GM21717 (cell line): ENCODE measurements around the gene LGALS1.

Experiments used
- ATAC-seq: cut with Tn5 transposase; IDR thresholded peaks from one replicate; pipeline ENCODE4 v1.9.1; 2021; ENCODE audit warnings: mild to moderate bottlenecking, moderate library complexity; ENCODE audit not compliant: unreplicated experiment

Gene LGALS1

GRCh38 chr22:37661160-37661924, 14.1 kb upstream of the LGALS1 start:
- no peak for ATAC-seq

GRCh38 chr22:37662039-37662438, 13.4 kb upstream of the LGALS1 start:
- ATAC-seq: no peak

DNA sequence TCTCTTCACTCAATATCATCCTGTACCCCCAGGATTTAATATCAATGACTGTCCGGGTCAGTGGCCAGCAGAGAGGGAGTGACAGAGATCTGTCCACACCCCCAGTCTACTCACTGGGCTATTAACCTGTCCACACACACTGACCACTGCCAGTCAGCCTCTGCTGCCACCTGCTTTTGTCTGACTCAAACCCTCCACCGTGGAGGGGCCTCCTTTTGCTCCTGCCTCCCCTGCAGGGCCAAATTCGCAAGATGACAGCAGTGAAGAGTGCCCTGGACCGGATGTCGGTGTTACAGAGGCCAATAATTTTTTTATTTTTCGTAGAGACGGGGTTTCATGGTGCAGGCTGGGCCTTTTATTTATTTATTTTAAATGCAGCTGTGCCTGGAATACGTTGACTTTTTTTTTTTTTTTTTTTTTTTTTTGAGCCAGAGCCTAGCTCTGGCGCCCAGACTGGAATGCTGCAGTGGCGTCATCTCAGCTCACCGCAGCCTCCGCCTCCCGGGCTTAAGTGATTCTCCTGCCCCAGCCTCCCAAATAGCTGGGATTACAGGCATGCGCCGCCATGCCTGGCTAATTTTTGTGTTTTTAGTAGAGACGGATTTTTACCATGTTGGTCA, 11.8 kb upstream of the LGALS1 start:
- no peak for ATAC-seq

DNA sequence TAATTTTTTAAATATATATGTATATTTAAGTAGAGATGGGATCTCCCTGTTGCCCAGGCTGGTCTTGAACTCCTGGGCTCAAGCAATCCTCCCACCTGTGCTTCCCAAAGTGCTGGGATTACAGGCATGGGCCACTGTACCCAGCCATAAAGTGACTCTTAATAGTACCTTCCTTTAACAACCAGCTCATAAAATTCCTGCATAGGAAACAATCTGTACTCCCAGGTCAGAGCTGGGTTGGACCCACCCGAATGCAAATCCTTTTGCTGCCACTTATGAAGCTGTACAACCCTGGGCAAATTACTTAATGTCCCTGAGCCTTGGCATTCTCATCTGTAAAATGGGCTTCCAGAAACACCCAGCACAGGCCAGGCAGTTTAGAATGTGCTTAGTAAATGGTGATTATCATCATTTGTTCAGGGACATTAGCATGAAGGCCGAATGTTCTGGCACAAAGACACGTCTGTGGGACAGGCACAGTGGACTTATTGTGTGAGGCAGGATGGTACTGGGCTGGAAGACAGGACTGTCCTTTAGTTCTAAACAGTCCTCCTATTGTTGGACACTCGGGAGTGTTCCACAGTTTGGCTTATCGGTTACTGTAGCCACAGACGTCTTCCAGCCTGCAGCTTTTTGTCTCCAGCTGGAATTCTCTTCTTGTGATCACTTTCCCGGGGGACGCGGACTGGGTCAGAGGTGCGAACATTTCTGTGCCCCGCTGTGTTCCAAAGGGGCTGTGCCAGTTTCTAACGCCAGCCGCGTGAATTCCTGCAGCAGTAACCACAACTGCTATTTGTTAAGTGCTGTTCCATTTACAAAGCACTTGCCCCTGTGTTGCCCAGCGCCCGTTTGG, 11.0 kb upstream of the LGALS1 start:
- ATAC-seq: no peak

DNA sequence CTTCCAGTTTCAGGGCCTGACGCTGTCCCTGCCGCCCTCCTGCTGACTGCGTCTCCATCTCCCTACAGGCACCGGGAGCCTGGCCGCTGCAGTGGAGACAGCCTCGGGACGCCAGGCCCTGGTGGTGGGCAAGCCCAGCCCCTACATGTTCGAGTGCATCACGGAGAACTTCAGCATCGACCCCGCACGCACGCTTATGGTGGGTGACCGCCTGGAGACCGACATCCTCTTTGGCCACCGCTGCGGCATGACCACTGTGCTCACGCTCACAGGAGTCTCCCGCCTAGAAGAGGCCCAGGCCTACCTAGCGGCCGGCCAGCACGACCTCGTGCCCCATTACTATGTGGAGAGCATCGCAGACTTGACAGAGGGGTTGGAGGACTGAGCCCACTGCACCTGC, 9.9 kb upstream of the LGALS1 start:
- ATAC-seq: no peak

DNA sequence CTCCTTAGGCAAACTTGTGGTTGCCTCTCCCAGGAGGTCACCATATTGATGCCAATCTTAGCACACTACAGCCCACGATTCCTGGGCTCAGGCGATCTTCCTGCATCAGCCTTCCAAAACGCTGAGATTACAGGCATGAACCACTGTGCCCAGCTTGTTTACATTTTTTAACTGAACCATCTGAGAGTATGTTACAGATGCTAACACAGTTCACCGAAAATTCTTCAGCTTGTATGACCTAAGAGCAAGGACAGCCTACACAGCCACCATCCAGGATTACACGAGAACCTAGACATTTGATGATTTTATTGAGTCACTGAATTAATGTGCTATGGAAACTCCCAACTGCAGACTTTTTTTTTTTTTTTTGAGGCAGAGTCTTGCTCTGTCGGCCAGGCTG, 5.8 kb upstream of the LGALS1 start:
- ATAC-seq: no peak

GRCh38 chr22:37672206-37672919, 3.1 kb upstream of the LGALS1 start:
- ATAC-seq: no peak

DNA sequence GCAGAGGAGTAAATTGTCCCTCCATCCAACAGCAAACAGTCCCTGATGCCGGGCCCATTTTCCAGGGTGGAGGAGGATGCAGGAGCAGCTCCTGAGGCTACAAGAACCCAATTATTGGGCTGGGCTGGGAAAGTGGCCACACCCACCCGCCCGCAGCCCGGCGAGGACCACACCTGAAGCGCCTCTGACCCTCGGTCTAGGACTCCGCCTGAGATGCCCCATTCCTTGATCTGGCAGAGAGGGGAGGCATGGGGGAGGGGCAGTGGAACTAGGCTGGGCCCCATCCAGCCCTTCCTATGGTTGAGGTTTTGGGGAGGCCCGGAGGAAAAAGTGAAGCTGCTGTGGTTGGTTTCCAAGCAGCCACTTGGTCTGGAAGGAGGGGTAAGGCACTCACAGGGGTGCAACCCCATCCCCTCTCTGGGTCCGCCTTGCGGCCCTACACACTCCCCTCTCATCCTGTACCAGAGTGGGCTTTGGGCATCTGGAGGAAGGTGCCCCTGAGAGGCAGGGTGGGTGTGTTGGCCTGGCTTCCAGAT, 2.4 kb upstream of the LGALS1 start:
- ATAC-seq: no peak

GRCh38 chr22:37674248-37674647, 1.2 kb upstream of the LGALS1 start:
- ATAC-seq: no peak

DNA sequence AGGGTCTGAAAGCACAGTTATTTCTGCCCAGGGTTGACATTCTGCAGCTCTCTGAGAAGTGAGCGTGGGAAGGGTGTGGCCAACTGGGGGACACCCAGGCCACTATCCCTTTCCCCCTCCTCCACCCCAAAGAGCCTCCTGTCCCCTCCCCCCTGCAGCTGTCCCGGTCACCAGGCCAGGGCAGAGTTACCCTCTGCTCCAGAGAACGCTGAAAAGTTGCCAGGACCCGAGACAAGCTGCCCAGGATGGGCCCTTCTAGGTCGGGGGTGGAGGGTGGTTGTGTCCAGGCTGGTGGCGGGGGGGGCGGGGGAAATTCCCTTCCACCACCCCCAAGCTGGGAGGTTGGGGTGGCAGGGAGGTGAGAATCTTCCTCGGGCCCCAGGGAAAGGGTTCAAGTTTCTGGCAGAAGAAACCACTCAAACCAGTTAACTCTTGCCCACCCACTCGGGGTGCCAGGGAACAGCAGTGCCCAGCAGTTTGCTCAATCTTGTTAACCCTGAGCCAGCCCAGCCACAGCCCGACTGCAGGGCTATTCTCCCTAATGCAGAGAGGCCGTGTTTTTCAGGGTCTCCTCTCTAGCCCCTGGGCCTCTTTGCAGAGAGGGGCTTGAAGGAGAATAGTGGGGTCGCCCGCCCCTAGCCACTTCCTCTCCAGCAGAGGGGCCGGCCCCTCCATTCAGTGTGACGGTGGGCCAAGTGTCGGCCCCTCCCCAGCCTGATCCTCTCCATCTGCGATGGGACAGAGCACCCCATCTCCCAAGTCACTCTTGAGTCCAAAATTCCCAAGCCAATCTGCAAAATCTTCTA, 697 bp downstream of the LGALS1 start:
- no peak for ATAC-seq

GRCh38 chr22:37676736-37677492, 1.5 kb downstream of the LGALS1 start:
- peak; percentile 43 for ATAC-seq

- ATAC-seq: no peak
These were observed 2.1 kb downstream of the LGALS1 start for GRCh38 chr22:37677493-37677974.

DNA sequence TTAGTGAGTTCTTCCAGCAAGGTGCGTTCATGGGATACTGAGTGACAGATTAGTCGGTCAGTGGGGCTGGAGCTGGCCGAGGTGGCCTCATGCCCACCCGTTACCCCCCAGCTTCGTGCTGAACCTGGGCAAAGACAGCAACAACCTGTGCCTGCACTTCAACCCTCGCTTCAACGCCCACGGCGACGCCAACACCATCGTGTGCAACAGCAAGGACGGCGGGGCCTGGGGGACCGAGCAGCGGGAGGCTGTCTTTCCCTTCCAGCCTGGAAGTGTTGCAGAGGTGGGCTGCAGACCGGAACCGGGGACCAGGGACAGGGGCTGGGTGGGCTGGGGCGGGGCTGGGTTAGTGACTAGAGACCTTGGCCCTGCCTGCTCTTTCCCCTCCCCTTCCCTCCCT, 2.9 kb downstream of the LGALS1 start:
- no peak for ATAC-seq

DNA sequence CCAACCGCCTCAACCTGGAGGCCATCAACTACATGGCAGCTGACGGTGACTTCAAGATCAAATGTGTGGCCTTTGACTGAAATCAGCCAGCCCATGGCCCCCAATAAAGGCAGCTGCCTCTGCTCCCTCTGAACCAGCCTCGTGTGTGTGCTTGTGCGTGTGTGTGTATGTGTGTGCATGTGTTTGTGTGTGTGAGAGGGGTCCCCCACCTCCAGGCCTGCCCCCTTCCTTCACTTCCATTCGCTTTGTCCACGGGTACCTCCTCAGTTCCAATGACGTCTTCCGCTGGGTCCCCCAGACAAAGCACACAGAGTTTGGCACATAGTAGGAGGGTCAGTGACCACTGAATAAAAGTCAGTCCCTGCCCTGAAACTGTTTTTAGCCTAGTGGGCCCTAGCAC, 4.2 kb downstream of the LGALS1 start:
- ATAC-seq: no peak

- ATAC-seq: no peak
These were observed 4.9 kb downstream of the LGALS1 start for GRCh38 chr22:37680191-37680851.

DNA sequence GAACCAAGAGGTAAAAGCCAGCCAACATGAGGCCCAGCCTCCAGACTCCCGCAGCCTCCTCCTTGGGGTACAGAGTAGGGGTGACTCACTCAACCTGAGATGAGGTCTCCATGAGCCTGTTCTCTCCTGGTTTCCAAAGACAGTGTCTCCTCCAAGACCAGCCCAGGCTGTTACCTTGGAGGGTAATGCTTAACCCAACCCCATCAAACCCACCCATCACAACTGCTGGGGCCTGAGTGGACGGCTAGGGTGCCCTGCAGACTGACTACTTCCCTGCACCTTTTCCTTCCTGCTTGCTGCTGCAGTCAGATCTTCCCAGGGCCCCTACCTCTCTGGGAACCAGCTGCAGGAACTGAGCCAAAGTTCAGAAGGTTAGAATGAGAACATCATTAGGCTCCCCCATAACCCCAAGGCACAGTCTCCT, 5.6 kb downstream of the LGALS1 start:
- ATAC-seq: no peak

DNA sequence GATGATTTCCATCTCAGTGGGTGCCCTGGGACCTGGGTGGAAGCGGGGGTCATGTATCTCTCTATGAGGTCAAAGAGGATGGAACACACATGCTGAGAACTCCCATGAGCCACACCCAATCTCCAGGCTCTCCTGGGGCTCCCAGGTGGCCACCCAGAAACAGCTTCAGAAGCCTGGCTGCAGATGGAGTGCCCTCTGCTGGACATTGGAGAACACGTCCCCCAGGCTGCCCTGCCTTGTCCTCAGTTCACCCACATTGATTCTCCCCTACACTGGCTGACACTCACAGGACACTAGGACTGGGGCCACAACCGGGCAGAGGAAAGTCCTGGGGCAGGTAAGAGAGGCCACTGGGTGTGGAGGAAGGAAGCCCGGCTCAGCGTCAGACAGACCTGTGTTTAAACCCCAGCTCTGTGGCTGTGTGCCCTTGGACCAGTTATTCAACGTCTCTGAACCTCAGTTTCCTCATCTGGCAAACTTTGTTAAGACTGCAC, 6.2 kb downstream of the LGALS1 start:
- no peak for ATAC-seq

DNA sequence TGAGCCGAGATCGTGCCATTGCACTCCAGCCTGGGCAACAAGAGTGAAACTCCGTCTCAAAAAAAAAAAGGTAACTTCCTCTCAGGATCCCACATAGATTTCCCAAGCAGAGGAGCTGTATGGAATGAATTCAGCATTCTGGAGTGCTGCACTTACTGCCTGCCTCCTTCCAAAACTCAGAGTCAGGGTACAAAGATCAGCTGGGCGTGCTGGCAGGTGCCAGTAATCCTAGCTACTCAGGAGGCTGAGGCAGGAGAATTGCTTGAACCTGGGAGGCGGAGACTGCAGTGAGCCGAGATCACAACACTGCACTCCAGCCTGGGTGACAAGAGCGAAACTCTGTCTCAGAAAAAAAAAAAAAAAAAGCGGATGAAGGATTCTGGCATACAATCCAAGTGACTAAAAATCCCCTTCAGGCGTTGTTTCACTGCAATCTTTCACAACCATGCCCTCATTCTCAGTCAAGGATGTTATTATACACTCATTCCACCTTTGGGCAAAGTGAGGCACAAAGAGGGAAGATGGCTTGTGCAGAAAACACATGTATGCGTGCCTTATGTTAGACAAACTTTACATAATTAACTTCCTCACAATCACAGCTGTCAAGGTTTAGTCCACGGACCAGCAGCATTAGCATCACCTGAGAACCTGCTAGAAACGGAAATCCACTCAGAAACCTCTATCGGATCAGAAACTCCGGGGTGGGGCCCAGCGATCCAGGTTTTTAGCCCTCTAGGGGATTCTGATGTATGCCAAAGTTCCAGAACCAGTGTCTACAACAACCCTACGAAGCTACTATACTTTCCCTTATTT, 9.6 kb downstream of the LGALS1 start:
- ATAC-seq: no peak
